CD4-positive, alpha-beta memory T cell (primary cell): Measurements from ENCODE around the gene RBMS3. TPM values are rescaled to one million over a fixed set of nuclear protein-coding genes. Genes with fewer than 3 reads are reported as not detected.

Experiments
- CTCF ChIA-PET: fragments of 350-600 bp; sonication (Branson Sonifier 250); formaldehyde crosslinking; loops from one replicate; lab custom pipeline; 2021; ENCODE audit warnings: inconsistent platforms; ENCODE audit not compliant: partially characterized antibody; lab: Charles Lee
- POLR2A ChIA-PET: fragments of 350-600 bp; sonication (Branson Sonifier 250); formaldehyde crosslinking; loops from one replicate; lab custom pipeline; 2021; ENCODE audit not compliant: partially characterized antibody; lab: Charles Lee
- DNase-seq, 5 donors: peaks; one replicate each; pipeline versions ENCODE4 v3.0.0 to v3.0.0-alpha.2; 2020 to 2022; ENCODE audit warnings: mixed read lengths in 1 of 5
- H3K27ac ChIP-seq: one replicate; pipeline ENCODE4 v1.7.0; 2013; ENCODE audit warnings: low read depth, low read length
- H3K27me3 ChIP-seq: 2 replicates; pipeline ENCODE4 v1.7.0; 2013; ENCODE audit warnings: mild to moderate bottlenecking, low read length, moderate library complexity; ENCODE audit not compliant: insufficient read depth
- H3K36me3 ChIP-seq: 2 replicates; pipeline ENCODE4 v1.7.0; 2013; ENCODE audit warnings: mild to moderate bottlenecking, low read length, moderate library complexity; ENCODE audit not compliant: insufficient read depth
- H3K4me1 ChIP-seq: 2 replicates; pipeline ENCODE4 v1.7.0; 2013; ENCODE audit warnings: mild to moderate bottlenecking, low read length, moderate library complexity; ENCODE audit not compliant: insufficient read depth
- H3K4me3 ChIP-seq, 2 donors: one replicate each; pipeline ENCODE4 v1.7.0; 2013; ENCODE audit warnings: low read length in 2 of 2, mild to moderate bottlenecking in 1 of 2
- H3K9me3 ChIP-seq, 2 donors: one replicate each; pipeline ENCODE4 v1.7.0; 2013; ENCODE audit warnings: low read length in 2 of 2, control low read depth in 1 of 2; ENCODE audit not compliant: control insufficient read depth in 1 of 2
- H3K27ac Mint-ChIP-seq, 7 donors: one replicate each; pipeline ENCODE4 v1.8.0; 2020 to 2021; ENCODE audit warnings: mixed read lengths in 7 of 7, mild to moderate bottlenecking in 6 of 7, inconsistent platforms in 3 of 7, moderate library complexity in 3 of 7
- H3K27me3 Mint-ChIP-seq, 2 donors: one replicate each; pipeline ENCODE4 v1.8.0; 2020 to 2021; ENCODE audit warnings: mixed read lengths in 2 of 2
- H3K36me3 Mint-ChIP-seq, 2 donors: one replicate each; pipeline ENCODE4 v1.8.0; 2020 to 2021; ENCODE audit warnings: mixed read lengths in 2 of 2, inconsistent platforms in 1 of 2, mild to moderate bottlenecking in 1 of 2
- H3K4me1 Mint-ChIP-seq, 4 donors: one replicate each; pipeline ENCODE4 v1.8.0; 2020 to 2021; ENCODE audit warnings: mixed read lengths in 4 of 4, mild to moderate bottlenecking in 1 of 4
- H3K4me3 Mint-ChIP-seq, 8 donors: one replicate each; pipeline ENCODE4 v1.8.0; 2020 to 2021; ENCODE audit warnings: mixed read lengths in 8 of 8, mild to moderate bottlenecking in 7 of 8, moderate library complexity in 6 of 8, inconsistent platforms in 3 of 8
- H3K9me3 Mint-ChIP-seq, 8 donors: one replicate each; pipeline ENCODE4 v1.8.0; 2020 to 2021; ENCODE audit warnings: mixed read lengths in 8 of 8, mild to moderate bottlenecking in 5 of 8, inconsistent platforms in 3 of 8, moderate library complexity in 1 of 8
- intact Hi-C: fragments of 100-400 bp; cut with micrococcal nuclease; formaldehyde crosslinking; loops from one replicate; pipeline ENCODE4 v1.15.1; 2023
- polyA plus RNA-seq, 2 donors: library from polyadenylated mRNA; unstranded; fragments of 300-500 nt; fragmentation: Illumina TruSeq; gene quantifications; one replicate each; pipeline ENCODE4 v1.2.3, GENCODE V29; 2021
- total RNA-seq, 2 experiments: library from RNA; stranded (reverse); gene quantifications; one replicate each; pipeline ENCODE4 v1.2.3, GENCODE V29; 2021

RBMS3 gene
- total and polyA plus RNA-seq, 4 experiments from 2014 or later: 0.70 to 1.6 (median 1.0) TPM; not detected in 1

GRCh38 chr3:29263476-29263875 lies 17.4 kb upstream of the RBMS3 start:
- peaks cover 0 to 1% (median 0%) of the 10 kb centered on the region in 8 donors for H3K9me3 Mint-ChIP-seq
- Histone ChIP-seq H3K36me3 (no peaks in the 10 kb centered on the region), H3K4me3 (no peak overlapping the region), H3K27ac (no peak overlapping the region), H3K4me1 (no peaks in the 10 kb centered on the region), H3K27me3 (no peaks in the 10 kb centered on the region), H3K9me3 (no peaks in the 10 kb centered on the region)
- no peaks in the 10 kb centered on the region for H3K4me1 Mint-ChIP-seq
- no peak overlapping the region for H3K4me3 Mint-ChIP-seq
- H3K27ac Mint-ChIP-seq: no peak overlapping the region
- no peak for DNase-seq
- intact Hi-C loops: no loop called here
- ChIA-PET POLR2A (no interaction called here), CTCF (no interaction called here)
- H3K27me3 Mint-ChIP-seq: no peaks in the 10 kb centered on the region
- H3K36me3 Mint-ChIP-seq: no peaks in the 10 kb centered on the region

DNA sequence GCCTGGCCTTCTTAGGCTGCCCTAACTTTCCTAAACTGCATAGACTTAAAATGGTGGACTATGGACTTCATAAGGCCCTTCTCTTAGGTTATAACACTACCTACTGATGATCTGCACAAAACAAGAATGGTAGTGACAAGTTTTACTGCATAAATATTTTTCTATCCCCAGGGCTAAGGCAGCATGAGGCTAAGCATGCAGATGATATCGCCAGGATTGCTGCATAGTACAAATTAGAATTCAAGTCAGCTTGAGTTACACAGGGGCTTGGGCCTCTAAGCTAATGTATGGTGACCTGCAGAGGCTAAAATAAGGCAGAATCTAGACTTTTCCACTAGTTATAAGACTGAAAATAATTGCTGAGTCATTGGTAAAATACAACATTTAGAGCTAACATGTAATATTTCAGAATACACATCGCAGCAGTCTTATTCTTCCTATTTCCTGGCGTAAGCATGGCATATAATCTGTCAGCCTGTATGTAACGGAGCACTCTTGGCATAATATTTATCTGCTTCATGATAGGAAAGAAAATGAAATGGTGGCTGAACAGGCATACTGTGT lies 15.3 kb upstream of the RBMS3 start:
- Mint-ChIP-seq H3K27me3 (no peaks in the 10 kb centered on the region), H3K4me3 (no peak overlapping the region), H3K9me3 (peaks cover 0 to 2% (median 0%) of the 10 kb centered on the region in 8 donors), H3K4me1 (no peaks in the 10 kb centered on the region), H3K36me3 (no peaks in the 10 kb centered on the region), H3K27ac (no peak overlapping the region)
- no peaks in the 10 kb centered on the region for H3K27me3 ChIP-seq
- H3K4me1 ChIP-seq: no peaks in the 10 kb centered on the region
- no peaks in the 10 kb centered on the region for H3K36me3 ChIP-seq
- ChIA-PET CTCF (no interaction called here), POLR2A (no interaction called here)
- H3K9me3 ChIP-seq: no peaks in the 10 kb centered on the region
- H3K27ac ChIP-seq: no peak overlapping the region
- H3K4me3 ChIP-seq: no peak overlapping the region
- intact Hi-C loops: no loop called here
- no peak for DNase-seq

DNA sequence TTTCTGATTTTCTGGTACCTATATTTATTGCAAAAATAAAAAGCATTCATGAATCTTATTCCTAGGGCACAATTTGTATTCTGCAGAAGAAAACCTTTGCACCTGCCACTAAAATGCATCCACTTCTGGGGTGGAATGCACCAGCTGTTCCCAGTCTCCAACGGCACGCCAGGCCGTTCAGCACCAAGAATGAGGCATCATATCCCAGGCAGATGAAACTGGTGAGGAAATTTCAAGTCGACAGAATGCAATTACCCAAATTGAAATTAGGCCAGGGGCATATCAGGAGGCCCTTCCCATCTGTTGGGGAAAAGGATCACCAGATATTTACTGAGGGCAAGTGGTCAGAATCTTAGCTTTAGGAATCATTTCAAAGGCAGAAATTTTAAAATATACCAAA lies 13.6 kb upstream of the RBMS3 start:
- H3K4me3 ChIP-seq: no peak overlapping the region
- no peaks in the 10 kb centered on the region for H3K4me1 ChIP-seq
- H3K27me3 ChIP-seq: no peaks in the 10 kb centered on the region
- H3K27ac ChIP-seq: no peak overlapping the region
- no peaks in the 10 kb centered on the region for H3K36me3 ChIP-seq
- H3K36me3 Mint-ChIP-seq: no peaks in the 10 kb centered on the region
- ChIA-PET POLR2A (no interaction called here), CTCF (no interaction called here)
- H3K9me3 ChIP-seq: no peaks in the 10 kb centered on the region
- H3K4me1 Mint-ChIP-seq: no peaks in the 10 kb centered on the region
- intact Hi-C loops: no loop called here
- no peaks in the 10 kb centered on the region for H3K27me3 Mint-ChIP-seq
- DNase-seq: no peak
- H3K4me3 Mint-ChIP-seq: no peak overlapping the region
- peaks cover 0 to 2% (median 0%) of the 10 kb centered on the region in 8 donors for H3K9me3 Mint-ChIP-seq
- no peak overlapping the region for H3K27ac Mint-ChIP-seq

GRCh38 chr3:29268651-29269050 lies 12.2 kb upstream of the RBMS3 start:
- CTCF ChIA-PET: no interaction called here

DNA sequence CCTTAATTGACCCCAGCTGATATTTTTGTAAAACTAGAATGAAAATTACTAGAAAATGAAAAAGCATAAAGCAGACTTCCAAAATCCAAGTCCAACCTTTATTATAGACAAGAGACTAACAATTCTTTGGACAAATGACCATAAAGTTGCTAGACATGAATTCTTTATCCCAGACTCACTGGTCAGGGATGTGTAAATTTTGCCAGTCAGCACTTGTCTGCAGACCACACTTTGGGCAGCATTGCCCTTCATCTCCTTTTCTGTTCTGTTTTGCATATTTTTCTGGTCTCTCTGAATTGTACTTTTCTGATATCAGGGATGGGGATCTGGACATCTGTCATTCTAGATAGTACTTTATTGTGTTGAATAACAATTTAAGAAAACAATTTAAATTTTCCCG lies 10.1 kb upstream of the RBMS3 start:
- CTCF ChIA-PET: no interaction called here

More at GRCh38 chr3:29268651-29269050, 12.2 kb upstream of the RBMS3 start:
- H3K27ac ChIP-seq: no peak overlapping the region
- H3K27me3 ChIP-seq: no peaks in the 10 kb centered on the region
- no peak overlapping the region for H3K4me3 ChIP-seq
- no peaks in the 10 kb centered on the region for H3K36me3 ChIP-seq
- H3K4me1 Mint-ChIP-seq: no peaks in the 10 kb centered on the region
- POLR2A ChIA-PET: no interaction called here
- DNase-seq: no peak
- H3K36me3 Mint-ChIP-seq: no peaks in the 10 kb centered on the region
- intact Hi-C loops: no loop called here
- H3K9me3 Mint-ChIP-seq: peaks cover 0 to 2% (median 0%) of the 10 kb centered on the region in 8 donors
- no peaks in the 10 kb centered on the region for H3K27me3 Mint-ChIP-seq
- H3K27ac Mint-ChIP-seq: no peak overlapping the region
- H3K9me3 ChIP-seq: no peaks in the 10 kb centered on the region
- H3K4me3 Mint-ChIP-seq: no peak overlapping the region
- H3K4me1 ChIP-seq: no peaks in the 10 kb centered on the region

GRCh38 chr3:29271475-29271874 lies 9.4 kb upstream of the RBMS3 start:
- no peaks in the 10 kb centered on the region for H3K27me3 ChIP-seq

More for the DNA sequence above, 10.1 kb upstream of the RBMS3 start:
- Histone ChIP-seq H3K27me3 (no peaks in the 10 kb centered on the region), H3K4me3 (no peak overlapping the region), H3K4me1 (no peaks in the 10 kb centered on the region), H3K27ac (no peak overlapping the region), H3K9me3 (no peaks in the 10 kb centered on the region), H3K36me3 (no peaks in the 10 kb centered on the region)
- Mint-ChIP-seq H3K4me1 (no peaks in the 10 kb centered on the region), H3K36me3 (no peaks in the 10 kb centered on the region), H3K27me3 (no peaks in the 10 kb centered on the region), H3K27ac (no peak overlapping the region), H3K9me3 (peaks cover 0 to 3% (median 0%) of the 10 kb centered on the region in 8 donors), H3K4me3 (no peak overlapping the region)
- intact Hi-C loops: no loop called here
- no peak for DNase-seq
- POLR2A ChIA-PET: no interaction called here

GRCh38 chr3:29274667-29275066 lies 6.2 kb upstream of the RBMS3 start:
- H3K27me3 ChIP-seq: no peaks in the 10 kb centered on the region
- no peaks in the 10 kb centered on the region for H3K4me1 ChIP-seq
- H3K36me3 Mint-ChIP-seq: no peaks in the 10 kb centered on the region
- CTCF ChIA-PET: no interaction called here
- no peak for DNase-seq
- POLR2A ChIA-PET: no interaction called here
- H3K27me3 Mint-ChIP-seq: no peaks in the 10 kb centered on the region
- H3K4me3 ChIP-seq: no peak overlapping the region
- H3K4me3 Mint-ChIP-seq: no peak overlapping the region
- no peaks in the 10 kb centered on the region for H3K4me1 Mint-ChIP-seq
- intact Hi-C loops: no loop called here
- H3K36me3 ChIP-seq: no peaks in the 10 kb centered on the region
- peaks cover 0 to 3% (median 0%) of the 10 kb centered on the region in 8 donors for H3K9me3 Mint-ChIP-seq
- no peaks in the 10 kb centered on the region for H3K9me3 ChIP-seq
- H3K27ac Mint-ChIP-seq: no peak overlapping the region
- no peak overlapping the region for H3K27ac ChIP-seq

More at GRCh38 chr3:29271475-29271874, 9.4 kb upstream of the RBMS3 start:
- no peak for DNase-seq
- ChIA-PET POLR2A (no interaction called here), CTCF (no interaction called here)
- Histone ChIP-seq H3K27ac (no peak overlapping the region), H3K36me3 (no peaks in the 10 kb centered on the region), H3K4me1 (no peaks in the 10 kb centered on the region), H3K9me3 (no peaks in the 10 kb centered on the region), H3K4me3 (no peak overlapping the region)
- H3K27me3 Mint-ChIP-seq: no peaks in the 10 kb centered on the region
- H3K9me3 Mint-ChIP-seq: peaks cover 0 to 3% (median 0%) of the 10 kb centered on the region in 8 donors
- H3K27ac Mint-ChIP-seq: no peak overlapping the region
- no peaks in the 10 kb centered on the region for H3K4me1 Mint-ChIP-seq
- no peaks in the 10 kb centered on the region for H3K36me3 Mint-ChIP-seq
- intact Hi-C loops: no loop called here
- H3K4me3 Mint-ChIP-seq: no peak overlapping the region
